Measurements from ENCODE around the gene OR3A1. TPM values are rescaled to one million over a fixed set of nuclear protein-coding genes. Genes with fewer than 3 reads are reported as not detected.
"Not testable (repeated sequence)": the region's sequence is repeated elsewhere in the genome, so short reads cannot be mapped to it uniquely, and the experiment has no call there.

Gene OR3A1
- polyA plus RNA-seq, 1 donor from 2014 or later = not detected

DNA sequence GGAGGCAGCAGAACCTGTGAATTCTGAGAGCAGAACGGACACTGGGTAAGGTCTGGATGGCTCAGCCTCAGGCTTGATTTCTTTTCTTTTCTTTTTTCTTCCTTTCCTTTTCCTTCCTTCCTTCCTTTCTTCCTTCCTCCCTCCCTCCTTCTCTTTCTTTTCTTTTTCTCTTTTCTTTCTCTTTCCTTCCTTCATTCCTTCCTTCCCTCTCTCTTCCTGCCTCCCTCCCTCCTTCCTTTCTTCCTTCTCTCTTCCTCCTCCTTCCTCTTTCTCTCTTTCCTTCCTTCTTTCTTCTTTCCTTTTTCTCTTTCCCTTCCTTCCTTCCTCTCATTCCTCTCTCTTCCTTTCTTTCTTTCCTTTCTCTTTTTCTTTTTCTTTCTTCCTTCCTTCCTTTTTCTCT, 38.0 kb downstream of the OR3A1 start:
- H3K4me2 ChIP-seq (ENCODE audit: low read length) = no peak overlapping the region
- no peak overlapping the region for H3K9ac ChIP-seq (ENCODE audit: low read length)
- no peaks in the 10 kb centered on the region for H4K20me1 ChIP-seq (ENCODE audit: insufficient read depth)
- TF ChIP-seq, protein P1, sequence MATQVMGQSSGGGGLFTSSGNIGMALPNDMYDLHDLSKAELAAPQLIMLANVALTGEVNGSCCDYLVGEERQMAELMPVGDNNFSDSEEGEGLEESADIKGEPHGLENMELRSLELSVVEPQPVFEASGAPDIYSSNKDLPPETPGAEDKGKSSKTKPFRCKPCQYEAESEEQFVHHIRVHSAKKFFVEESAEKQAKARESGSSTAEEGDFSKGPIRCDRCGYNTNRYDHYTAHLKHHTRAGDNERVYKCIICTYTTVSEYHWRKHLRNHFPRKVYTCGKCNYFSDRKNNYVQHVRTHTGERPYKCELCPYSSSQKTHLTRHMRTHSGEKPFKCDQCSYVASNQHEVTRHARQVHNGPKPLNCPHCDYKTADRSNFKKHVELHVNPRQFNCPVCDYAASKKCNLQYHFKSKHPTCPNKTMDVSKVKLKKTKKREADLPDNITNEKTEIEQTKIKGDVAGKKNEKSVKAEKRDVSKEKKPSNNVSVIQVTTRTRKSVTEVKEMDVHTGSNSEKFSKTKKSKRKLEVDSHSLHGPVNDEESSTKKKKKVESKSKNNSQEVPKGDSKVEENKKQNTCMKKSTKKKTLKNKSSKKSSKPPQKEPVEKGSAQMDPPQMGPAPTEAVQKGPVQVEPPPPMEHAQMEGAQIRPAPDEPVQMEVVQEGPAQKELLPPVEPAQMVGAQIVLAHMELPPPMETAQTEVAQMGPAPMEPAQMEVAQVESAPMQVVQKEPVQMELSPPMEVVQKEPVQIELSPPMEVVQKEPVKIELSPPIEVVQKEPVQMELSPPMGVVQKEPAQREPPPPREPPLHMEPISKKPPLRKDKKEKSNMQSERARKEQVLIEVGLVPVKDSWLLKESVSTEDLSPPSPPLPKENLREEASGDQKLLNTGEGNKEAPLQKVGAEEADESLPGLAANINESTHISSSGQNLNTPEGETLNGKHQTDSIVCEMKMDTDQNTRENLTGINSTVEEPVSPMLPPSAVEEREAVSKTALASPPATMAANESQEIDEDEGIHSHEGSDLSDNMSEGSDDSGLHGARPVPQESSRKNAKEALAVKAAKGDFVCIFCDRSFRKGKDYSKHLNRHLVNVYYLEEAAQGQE (IDR thresholded peaks at IDR 0.05; ENCODE audit: borderline replicate concordance) = no peak
- TF ChIP-seq, protein P2, sequence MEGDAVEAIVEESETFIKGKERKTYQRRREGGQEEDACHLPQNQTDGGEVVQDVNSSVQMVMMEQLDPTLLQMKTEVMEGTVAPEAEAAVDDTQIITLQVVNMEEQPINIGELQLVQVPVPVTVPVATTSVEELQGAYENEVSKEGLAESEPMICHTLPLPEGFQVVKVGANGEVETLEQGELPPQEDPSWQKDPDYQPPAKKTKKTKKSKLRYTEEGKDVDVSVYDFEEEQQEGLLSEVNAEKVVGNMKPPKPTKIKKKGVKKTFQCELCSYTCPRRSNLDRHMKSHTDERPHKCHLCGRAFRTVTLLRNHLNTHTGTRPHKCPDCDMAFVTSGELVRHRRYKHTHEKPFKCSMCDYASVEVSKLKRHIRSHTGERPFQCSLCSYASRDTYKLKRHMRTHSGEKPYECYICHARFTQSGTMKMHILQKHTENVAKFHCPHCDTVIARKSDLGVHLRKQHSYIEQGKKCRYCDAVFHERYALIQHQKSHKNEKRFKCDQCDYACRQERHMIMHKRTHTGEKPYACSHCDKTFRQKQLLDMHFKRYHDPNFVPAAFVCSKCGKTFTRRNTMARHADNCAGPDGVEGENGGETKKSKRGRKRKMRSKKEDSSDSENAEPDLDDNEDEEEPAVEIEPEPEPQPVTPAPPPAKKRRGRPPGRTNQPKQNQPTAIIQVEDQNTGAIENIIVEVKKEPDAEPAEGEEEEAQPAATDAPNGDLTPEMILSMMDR (IDR thresholded peaks at IDR 0.05; ENCODE audit: poor library complexity, severe bottlenecking) = no peak
- TF ChIP-seq TAF1 (IDR thresholded peaks at IDR 0.05; ENCODE audit: low read depth) (no peak), EZH2 (IDR thresholded peaks at IDR 0.05; ENCODE audit: borderline replicate concordance, insufficient read depth, low read length, poor library complexity, severe bottlenecking) (no peak), MXI1 (conservative IDR thresholded peaks at IDR 0.05; ENCODE audit: poor library complexity, severe bottlenecking) (no peak), RAD21 (conservative IDR thresholded peaks at IDR 0.05) (no peak), POLR2AphosphoS5 (IDR thresholded peaks at IDR 0.05) (no peak), SMC3 (conservative IDR thresholded peaks at IDR 0.05; ENCODE audit: poor library complexity) (no peak), EP300 (conservative IDR thresholded peaks at IDR 0.05; ENCODE audit: poor library complexity, severe bottlenecking) (no peak)
- no peak overlapping the region for H2AFZ ChIP-seq (ENCODE audit: low read depth, low read length)
- H3K79me2 ChIP-seq (replicated peaks; ENCODE audit: insufficient read depth, low read length) = no peaks in the 10 kb centered on the region
- no peaks in the 10 kb centered on the region for H3K9me2 ChIP-seq (ENCODE audit: insufficient read depth, low read length)
- H3K27ac ChIP-seq (ENCODE audit: low read length) = no peak overlapping the region
- no peak overlapping the region for H3K4me3 ChIP-seq (ENCODE audit: low read length)
- no peaks in the 10 kb centered on the region for H3K36me3 ChIP-seq (ENCODE audit: insufficient read depth, low read length)
- no peaks in the 10 kb centered on the region for H3F3A ChIP-seq (ENCODE audit: insufficient read depth, low read length, poor library complexity, severe bottlenecking)
- H3K27me3 ChIP-seq (ENCODE audit: insufficient read depth, low read depth, low read length) = no peaks in the 10 kb centered on the region
- no peaks in the 10 kb centered on the region for H3K9me3 ChIP-seq (ENCODE audit: low read length)

DNA sequence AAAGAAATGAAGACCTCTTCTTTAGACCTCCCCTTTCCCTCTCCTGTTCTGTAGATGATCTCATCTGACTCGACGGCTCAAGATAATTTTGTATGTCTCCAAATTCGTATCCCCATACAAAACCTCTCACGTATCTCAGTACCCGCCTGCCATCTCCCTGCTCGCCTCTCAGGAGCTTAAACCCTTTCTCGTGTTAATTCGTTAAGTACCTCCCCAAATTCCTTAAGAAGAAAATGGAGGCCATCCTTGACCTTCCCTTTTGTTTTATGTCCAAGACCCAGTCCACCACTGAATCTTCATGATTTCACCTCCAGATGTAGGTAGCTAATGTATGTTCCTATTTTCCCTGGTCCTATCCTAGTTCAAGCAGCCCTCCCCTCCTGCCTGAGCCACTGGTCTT, 41.6 kb downstream of the OR3A1 start:
- Histone ChIP-seq H3K27me3 (ENCODE audit: insufficient read depth, low read depth, low read length) (no peaks in the 10 kb centered on the region), H3K79me2 (replicated peaks; ENCODE audit: insufficient read depth, low read length) (no peaks in the 10 kb centered on the region), H3K27ac (ENCODE audit: low read length) (no peak overlapping the region), H4K20me1 (ENCODE audit: insufficient read depth) (no peaks in the 10 kb centered on the region), H2AFZ (ENCODE audit: low read depth, low read length) (no peak overlapping the region), H3K9ac (ENCODE audit: low read length) (no peak overlapping the region), H3K9me2 (ENCODE audit: insufficient read depth, low read length) (no peaks in the 10 kb centered on the region), H3K4me2 (ENCODE audit: low read length) (no peak overlapping the region), H3F3A (ENCODE audit: insufficient read depth, low read length, poor library complexity, severe bottlenecking) (no peaks in the 10 kb centered on the region), H3K4me3 (ENCODE audit: low read length) (no peak overlapping the region), H3K9me3 (ENCODE audit: low read length) (no peaks in the 10 kb centered on the region), H3K36me3 (ENCODE audit: insufficient read depth, low read length) (no peaks in the 10 kb centered on the region)
- no peak for TF ChIP-seq SMC3 (conservative IDR thresholded peaks at IDR 0.05; ENCODE audit: poor library complexity)
- TF ChIP-seq, protein P2 (IDR thresholded peaks at IDR 0.05; ENCODE audit: poor library complexity, severe bottlenecking) = no peak
- TF ChIP-seq, protein P1 (IDR thresholded peaks at IDR 0.05; ENCODE audit: borderline replicate concordance) = no peak

DNA sequence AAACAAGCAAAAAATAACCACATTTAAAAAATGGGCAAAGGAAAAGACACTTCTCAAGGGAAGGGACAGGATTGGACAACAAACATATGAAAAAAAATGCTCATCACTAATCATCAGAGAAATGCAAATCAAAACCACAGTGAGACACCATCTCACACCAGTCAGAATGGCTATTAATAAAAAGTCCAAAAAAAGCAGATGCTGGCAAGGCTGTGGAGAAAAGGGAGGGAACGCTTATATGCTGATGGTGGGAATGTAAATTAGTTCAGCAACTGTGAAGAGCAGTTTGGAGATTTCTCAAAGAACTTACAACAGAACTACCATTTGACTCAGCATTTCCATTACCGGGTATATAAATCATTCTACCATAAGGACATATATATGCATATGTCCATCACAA, 49.1 kb downstream of the OR3A1 start:
- H3K36me3 ChIP-seq (ENCODE audit: insufficient read depth, low read length); H3K4me3 ChIP-seq (ENCODE audit: low read length); H3K9me2 ChIP-seq (ENCODE audit: insufficient read depth, low read length); H3K9ac ChIP-seq (ENCODE audit: low read length); H3K4me2 ChIP-seq (ENCODE audit: low read length); H4K20me1 ChIP-seq (ENCODE audit: insufficient read depth); H3K27ac ChIP-seq (ENCODE audit: low read length); H3K27me3 ChIP-seq (ENCODE audit: insufficient read depth, low read depth, low read length); H3F3A ChIP-seq (ENCODE audit: insufficient read depth, low read length, poor library complexity, severe bottlenecking); H2AFZ ChIP-seq (ENCODE audit: low read depth, low read length); H3K79me2 ChIP-seq (replicated peaks; ENCODE audit: insufficient read depth, low read length); H3K9me3 ChIP-seq (ENCODE audit: low read length): not testable (repeated sequence)
